Activated CD4-positive, alpha-beta T cell treated with anti-CD3 and anti-CD28 coated beads for 36 hours (primary cell): ENCODE measurements around the gene C1orf216. TPM values are rescaled to one million over a fixed set of nuclear protein-coding genes. Genes with fewer than 3 reads are reported as not detected.

Source experiments
- ATAC-seq: fragments of 200-7000 bp; cut with Tn5 transposase; one replicate; pipeline ENCODE4 v1.10.0; 2021; ENCODE audit warnings: mild to moderate bottlenecking, moderate library complexity
- CTCF ChIA-PET: fragments of 350-600 bp; sonication (Branson Sonifier 250); formaldehyde crosslinking; loops from one replicate; lab custom pipeline; 2021; ENCODE audit warnings: antibody characterized with exemption; lab: Charles Lee
- POLR2A ChIA-PET: fragments of 350-600 bp; sonication (Branson Sonifier 250); formaldehyde crosslinking; loops from one replicate; lab custom pipeline; 2021; ENCODE audit warnings: antibody characterized with exemption, inconsistent platforms; lab: Charles Lee
- DNase-seq: peaks from one replicate; pipeline ENCODE4 v3.0.0-alpha.2; 2020
- H3K27ac Mint-ChIP-seq: one replicate; pipeline ENCODE4 v1.8.0; 2021; ENCODE audit warnings: mixed read lengths
- H3K27me3 Mint-ChIP-seq: one replicate; pipeline ENCODE4 v1.8.0; 2021; ENCODE audit warnings: mixed read lengths
- H3K36me3 Mint-ChIP-seq: one replicate; pipeline ENCODE4 v1.8.0; 2021; ENCODE audit warnings: low read depth, mixed read lengths
- H3K4me1 Mint-ChIP-seq: one replicate; pipeline ENCODE4 v1.8.0; 2021; ENCODE audit warnings: mixed read lengths
- H3K4me3 Mint-ChIP-seq: one replicate; pipeline ENCODE4 v1.8.0; 2021; ENCODE audit warnings: mild to moderate bottlenecking, moderate library complexity, mixed read lengths
- H3K9me3 Mint-ChIP-seq: one replicate; pipeline ENCODE4 v1.8.0; 2021; ENCODE audit warnings: low read depth, mixed read lengths
- intact Hi-C, 2 experiments: fragments of 100-400 bp; cut with DNase I in 1 of 2; cut with micrococcal nuclease in 1 of 2; formaldehyde crosslinking; loops; one replicate each; pipeline versions ENCODE4 v1.14.2 to v1.15.1; 2022 to 2024; cut with DNase I, micrococcal nuclease
- total RNA-seq, 2 experiments: library from RNA; stranded (reverse); gene quantifications; one replicate each; pipeline ENCODE4 v1.2.3, GENCODE V29; 2021

C1orf216 gene
- total RNA-seq = 10 to 100 TPM in 1 of 2 experiments, 1 to 10 TPM in 1; 7.4 to 10.9 TPM

DNA sequence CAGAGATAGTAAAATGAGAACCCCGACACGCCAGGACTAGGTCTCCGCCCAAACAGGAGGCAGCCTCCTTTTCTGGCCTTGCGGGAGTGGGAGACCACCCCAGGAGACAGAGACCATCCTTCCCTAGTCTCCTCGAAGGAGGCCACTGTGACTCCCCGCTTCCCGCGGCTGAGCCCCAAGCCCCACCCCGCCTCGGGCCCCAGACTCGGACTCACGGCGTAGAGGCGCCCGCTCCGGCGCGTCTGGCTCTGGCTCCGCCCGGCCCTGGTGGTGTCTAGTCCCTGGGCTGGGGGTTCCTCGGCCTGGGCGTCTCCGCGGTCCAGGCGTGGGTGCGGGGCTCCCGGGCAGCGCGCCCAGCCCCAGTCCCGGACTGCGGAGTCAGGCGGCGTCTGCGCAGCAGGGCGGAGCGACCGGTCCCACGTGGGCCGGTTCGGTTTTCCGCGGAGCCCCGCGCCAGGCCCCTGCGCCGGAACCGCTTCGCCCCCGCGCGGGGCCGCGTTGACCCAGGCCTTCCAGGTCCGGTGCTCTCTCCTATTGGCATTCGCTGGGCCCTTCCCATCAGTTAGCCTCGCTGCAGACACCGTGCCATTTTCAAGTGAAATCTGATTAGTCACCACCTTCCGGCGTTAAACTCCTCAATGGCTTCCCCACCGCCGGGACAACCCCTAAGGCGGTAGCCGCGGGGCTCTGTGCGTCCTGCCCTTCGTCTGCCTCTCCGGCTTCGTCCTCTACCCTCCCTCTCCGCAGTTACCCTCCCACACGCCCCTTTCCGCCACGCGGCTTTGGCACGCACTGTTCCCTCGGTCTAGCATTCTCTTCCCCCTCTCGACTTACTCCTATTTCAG, at the start of gene C1orf216:
TSS of gene C1orf216 (minus strand) at position 393 of the 845 bp plus-strand sequence. CDS start 2,563 bp downstream, outside the sequence.
- intact Hi-C loops = loop anchor here (1.0 to 5.0 kb wide), 10 partner anchors 51 to 851 kb away; partner anchors contain the start of genes PSMB2 (in 2 of the 2), CLSPN (in 1 of the 2), KIAA0319L (in 1 of the 2) and NCDN (in 1 of the 2)
- DNase-seq = peak; percentile 89
- POLR2A ChIA-PET = interaction anchor here (1.6 kb wide), 1 partner anchor 51 kb away, joined by 4 read pairs; the partner anchor contains the start of gene CLSPN
- peak within 1 kb of the TSS; percentile 75 for H3K27ac Mint-ChIP-seq
- H3K36me3 Mint-ChIP-seq = peaks cover 10% of the 10 kb centered on the region
- H3K27me3 Mint-ChIP-seq = no peaks in the 10 kb centered on the region
- H3K4me1 Mint-ChIP-seq = peaks cover 31% of the 10 kb centered on the region
- peak; percentile 86 for ATAC-seq
- peak within 1 kb of the TSS; percentile 78 for H3K4me3 Mint-ChIP-seq
- no peaks in the 10 kb centered on the region for H3K9me3 Mint-ChIP-seq
- CTCF ChIA-PET = interaction anchor here (1.0 to 2.0 kb wide), 4 partner anchors 54 to 142 kb away, joined by 3 to 5 read pairs (median 4); no protein-coding TSS in a partner anchor

GRCh38 chr1:35764283-35764682, 45.6 kb upstream of the C1orf216 start:
- ChIA-PET POLR2A (no interaction called here), CTCF (interaction anchor here (1.2 kb wide), 1 partner anchor 314 kb away, joined by 3 read pairs; no protein-coding TSS in a partner anchor)
- intact Hi-C loops = no loop called here
- Mint-ChIP-seq H3K4me3 (no peak overlapping the region), H3K27ac (no peak overlapping the region), H3K36me3 (peaks cover 60% of the 10 kb centered on the region), H3K27me3 (no peaks in the 10 kb centered on the region), H3K4me1 (peaks cover 11% of the 10 kb centered on the region), H3K9me3 (no peaks in the 10 kb centered on the region)
- DNase-seq (no peak), ATAC-seq (no peak)

- H3K27ac Mint-ChIP-seq = no peak overlapping the region
- peaks cover 66% of the 10 kb centered on the region for H3K36me3 Mint-ChIP-seq
- H3K27me3 Mint-ChIP-seq = no peaks in the 10 kb centered on the region
- intact Hi-C loops = no loop called here
- ChIA-PET CTCF (interaction anchor here (0.6 to 1.2 kb wide), 2 partner anchors 9 to 313 kb away, joined by 3 to 4 read pairs; no protein-coding TSS in a partner anchor), POLR2A (no interaction called here)
- DNase-seq = no peak
- peaks cover 9% of the 10 kb centered on the region for H3K4me1 Mint-ChIP-seq
- H3K9me3 Mint-ChIP-seq = no peaks in the 10 kb centered on the region
- H3K4me3 Mint-ChIP-seq = no peak overlapping the region
- ATAC-seq = no peak
These were observed 44.5 kb upstream of the C1orf216 start for GRCh38 chr1:35763201-35763600.

DNA sequence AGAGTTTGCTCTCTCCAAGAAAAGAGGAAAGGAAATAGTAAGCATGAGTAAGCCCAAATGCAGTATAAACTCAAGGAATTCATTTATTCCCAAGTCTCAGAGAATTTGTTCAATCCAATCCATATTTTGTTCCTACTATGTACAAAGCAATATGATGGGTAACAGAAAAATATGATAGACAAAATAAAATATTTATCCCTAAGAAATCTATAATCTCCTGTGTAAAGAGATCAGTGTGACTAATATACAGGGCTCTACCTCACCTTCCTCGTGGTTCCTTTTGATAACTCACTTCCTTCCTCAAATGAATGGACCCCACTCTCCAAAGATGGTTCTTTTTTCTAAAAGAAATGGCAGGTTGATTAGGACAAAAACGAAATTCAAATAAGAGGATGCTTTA, 43.5 kb upstream of the C1orf216 start:
- intact Hi-C loops = no loop called here
- Mint-ChIP-seq H3K4me3 (no peak overlapping the region), H3K4me1 (peaks cover 8% of the 10 kb centered on the region), H3K36me3 (peaks cover 65% of the 10 kb centered on the region), H3K27me3 (no peaks in the 10 kb centered on the region), H3K27ac (no peak overlapping the region), H3K9me3 (no peaks in the 10 kb centered on the region)
- ChIA-PET POLR2A (no interaction called here), CTCF (interaction anchor here (0.6 to 1.0 kb wide), 2 partner anchors 35 to 181 kb away, joined by 3 read pairs; no protein-coding TSS in a partner anchor)
- ATAC-seq (no peak), DNase-seq (no peak)

DNA sequence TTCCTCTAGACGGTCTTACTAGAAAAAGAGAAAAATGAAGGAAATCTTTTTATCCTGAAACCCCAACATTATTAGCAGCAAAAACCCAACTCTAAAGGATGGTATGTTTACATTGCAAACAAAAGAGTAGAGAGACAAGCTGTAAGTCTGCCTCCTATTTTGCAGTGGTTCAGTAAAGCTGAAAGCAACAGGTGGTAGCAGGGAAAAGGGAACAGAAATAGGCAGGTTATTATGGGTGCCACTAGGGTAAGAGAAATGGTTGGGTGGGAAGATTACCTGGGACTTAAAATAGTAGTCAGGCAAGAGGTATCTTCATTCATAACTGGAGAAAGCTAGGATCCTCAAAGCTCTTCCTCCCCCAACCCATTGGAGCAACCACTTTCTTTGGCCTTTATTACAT, 37.4 kb upstream of the C1orf216 start:
- H3K27me3 Mint-ChIP-seq = no peaks in the 10 kb centered on the region
- no peak for ATAC-seq

GRCh38 chr1:35753626-35754260, 35.1 kb upstream of the C1orf216 start:
- ChIA-PET CTCF (interaction anchor here (0.7 to 1.4 kb wide), 3 partner anchors 9 to 28 kb away, joined by 3 to 4 read pairs (median 4); no protein-coding TSS in a partner anchor), POLR2A (no interaction called here)
- H3K4me1 Mint-ChIP-seq = no peaks in the 10 kb centered on the region
- H3K27me3 Mint-ChIP-seq = no peaks in the 10 kb centered on the region
- H3K4me3 Mint-ChIP-seq = no peak overlapping the region
- no peak for DNase-seq
- no peak overlapping the region for H3K27ac Mint-ChIP-seq
- H3K9me3 Mint-ChIP-seq = no peaks in the 10 kb centered on the region
- H3K36me3 Mint-ChIP-seq = peaks cover 43% of the 10 kb centered on the region
- no peak for ATAC-seq
- intact Hi-C loops = no loop called here

More for the DNA sequence above, 37.4 kb upstream of the C1orf216 start:
- POLR2A ChIA-PET = interaction anchor here (1.3 to 1.7 kb wide), 2 partner anchors 13 to 220 kb away, joined by 3 to 5 read pairs; partner anchors contain the start of gene CLSPN
- CTCF ChIA-PET = interaction anchor here (0.7 to 1.5 kb wide), 7 partner anchors 8 to 105 kb away, joined by 3 to 5 read pairs (median 3); no protein-coding TSS in a partner anchor
- Mint-ChIP-seq H3K4me1 (no peaks in the 10 kb centered on the region), H3K36me3 (peaks cover 52% of the 10 kb centered on the region), H3K27ac (no peak overlapping the region), H3K9me3 (no peaks in the 10 kb centered on the region), H3K4me3 (no peak overlapping the region)
- intact Hi-C loops = no loop called here
- no peak for DNase-seq

- Mint-ChIP-seq H3K9me3 (no peaks in the 10 kb centered on the region), H3K27me3 (no peaks in the 10 kb centered on the region), H3K4me1 (no peaks in the 10 kb centered on the region), H3K27ac (no peak overlapping the region), H3K36me3 (peaks cover 60% of the 10 kb centered on the region), H3K4me3 (no peak overlapping the region)
- CTCF ChIA-PET = interaction anchor here (0.8 to 3.6 kb wide), 4 partner anchors 8 to 33 kb away, joined by 3 to 18 read pairs (median 6); no protein-coding TSS in a partner anchor
- intact Hi-C loops = no loop called here
- POLR2A ChIA-PET = interaction anchor here (1.0 kb wide), 1 partner anchor 21 kb away, joined by 3 read pairs; the partner anchor contains the start of gene CLSPN
- DNase-seq (no peak), ATAC-seq (no peak)
These were observed 29.6 kb upstream of the C1orf216 start for GRCh38 chr1:35748326-35748725.

- Mint-ChIP-seq H3K9me3 (no peaks in the 10 kb centered on the region), H3K27me3 (no peaks in the 10 kb centered on the region), H3K27ac (no peak overlapping the region), H3K4me1 (no peaks in the 10 kb centered on the region), H3K36me3 (peaks cover 63% of the 10 kb centered on the region), H3K4me3 (no peak overlapping the region)
- DNase-seq (no peak), ATAC-seq (no peak)
- CTCF ChIA-PET = interaction anchor here (1.0 to 3.6 kb wide), 3 partner anchors 8 to 22 kb away, joined by 3 to 18 read pairs (median 3); no protein-coding TSS in a partner anchor
- POLR2A ChIA-PET = no interaction called here
- intact Hi-C loops = no loop called here
These were observed 26.5 kb upstream of the C1orf216 start for GRCh38 chr1:35745124-35745730.

DNA sequence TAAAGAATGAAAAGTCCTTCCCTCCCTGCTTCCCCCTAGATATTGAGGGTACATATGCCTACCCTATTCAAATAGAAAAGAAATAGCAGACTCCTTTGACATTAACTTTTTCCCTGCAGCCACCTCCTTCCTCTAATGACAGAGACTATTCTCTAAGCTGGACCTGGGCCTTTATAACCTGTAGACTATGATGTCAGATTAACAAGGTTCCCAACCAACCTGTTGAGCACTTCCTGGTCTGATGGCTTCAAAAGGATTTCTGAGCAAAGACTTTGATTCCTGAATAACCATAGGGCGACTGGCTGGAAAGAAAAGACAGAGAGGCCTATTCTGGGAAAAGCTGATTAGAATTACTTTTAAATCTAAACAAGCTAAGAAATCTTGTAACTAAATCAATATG, 18.4 kb upstream of the C1orf216 start:
- POLR2A ChIA-PET = interaction anchor here (0.6 kb wide), 1 partner anchor 24 kb away, joined by 4 read pairs; no protein-coding TSS in a partner anchor
- Mint-ChIP-seq H3K36me3 (peaks cover 53% of the 10 kb centered on the region), H3K4me3 (no peak overlapping the region), H3K9me3 (no peaks in the 10 kb centered on the region), H3K27ac (no peak overlapping the region), H3K27me3 (no peaks in the 10 kb centered on the region), H3K4me1 (no peaks in the 10 kb centered on the region)
- no peak for ATAC-seq
- CTCF ChIA-PET = interaction anchor here (0.7 to 2.5 kb wide), 7 partner anchors 9 to 286 kb away, joined by 3 to 11 read pairs (median 3); no protein-coding TSS in a partner anchor
- intact Hi-C loops = no loop called here
- no peak for DNase-seq

DNA sequence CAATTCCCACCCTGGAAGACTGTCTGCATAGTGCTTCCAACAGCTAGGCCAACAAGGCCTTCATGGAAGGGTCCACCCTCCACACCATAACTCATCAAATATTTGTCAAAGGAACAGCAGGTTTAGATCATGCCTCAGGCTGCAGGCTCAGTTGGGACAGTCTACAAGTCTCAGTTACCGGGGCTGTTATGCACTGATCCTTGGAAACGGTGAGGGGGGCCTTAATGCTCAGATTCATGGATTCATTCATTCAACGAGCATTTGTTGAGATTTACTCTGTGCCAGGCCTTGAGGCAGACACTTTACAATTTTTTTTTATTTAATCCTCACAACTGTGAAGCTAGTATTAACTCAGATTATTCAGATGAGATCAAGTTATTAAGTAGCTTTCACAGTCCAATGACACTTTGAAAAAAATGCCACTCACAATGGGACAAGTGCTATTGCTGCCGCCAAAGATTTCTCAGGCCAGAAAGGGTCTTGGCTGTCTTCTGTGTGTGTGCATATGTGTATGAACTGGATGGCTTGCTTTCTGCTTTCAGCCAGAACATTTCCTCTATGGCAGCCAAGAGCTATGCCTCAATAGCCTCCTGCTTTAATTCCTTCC, 8.9 kb upstream of the C1orf216 start:
- CTCF ChIA-PET = interaction anchor here (0.6 to 4.0 kb wide), 35 partner anchors 10 to 569 kb away, joined by 3 to 46 read pairs (median 3); partner anchors contain the start of gene CLSPN
- POLR2A ChIA-PET = interaction anchor here (0.7 kb wide), 1 partner anchor 52 kb away, joined by 3 read pairs; no protein-coding TSS in a partner anchor
- H3K9me3 Mint-ChIP-seq = no peaks in the 10 kb centered on the region
- DNase-seq = no peak
- ATAC-seq = no peak
- intact Hi-C loops = loop anchor here (1.0 to 2.0 kb wide), 2 partner anchors 47 to 158 kb away; no protein-coding TSS in a partner anchor
- H3K4me3 Mint-ChIP-seq = no peak overlapping the region
- no peak overlapping the region for H3K27ac Mint-ChIP-seq
- H3K36me3 Mint-ChIP-seq = peaks cover 3% of the 10 kb centered on the region
- no peaks in the 10 kb centered on the region for H3K4me1 Mint-ChIP-seq
- no peaks in the 10 kb centered on the region for H3K27me3 Mint-ChIP-seq
